Cerebellar nuclear complex (tissue), 1 donor: ENCODE measurements around the gene NHSL2.
"Not testable (repeated sequence)": the region's sequence is repeated elsewhere in the genome, so short reads cannot be mapped to it uniquely, and the experiment has no call there.

Source experiments
- DNase-seq, 2 experiments: peaks; one replicate each; lab custom pipeline; 2025; lab: John Stamatoyannopoulos, UW

NHSL2 gene

DNA sequence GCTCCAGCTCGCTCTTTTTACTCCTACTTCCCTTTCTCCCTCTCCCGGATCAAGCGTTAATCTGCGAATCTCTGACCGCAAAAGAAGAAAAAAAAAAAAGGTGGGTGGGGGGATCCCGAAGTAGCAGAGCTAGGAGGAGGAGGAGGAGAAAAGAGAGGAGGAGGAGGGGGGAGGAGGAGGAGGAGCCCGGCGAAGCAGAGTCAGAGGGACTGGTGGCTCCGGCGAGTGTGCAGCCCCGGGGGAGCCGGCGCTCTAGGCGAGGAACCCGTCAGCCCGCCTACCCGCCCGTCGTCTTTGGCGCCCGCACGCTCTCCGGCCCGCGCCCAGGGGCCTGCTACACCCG lies at the start of gene NHSL2:
NHSL2 (plus strand) TSS at position 203 of the 343 bp plus-strand sequence.
- no peak for DNase-seq

- DNase-seq: no peak
Observed at GRCh38 chrX:71867680-71868079, 43.0 kb upstream of the NHSL2 start.

DNA sequence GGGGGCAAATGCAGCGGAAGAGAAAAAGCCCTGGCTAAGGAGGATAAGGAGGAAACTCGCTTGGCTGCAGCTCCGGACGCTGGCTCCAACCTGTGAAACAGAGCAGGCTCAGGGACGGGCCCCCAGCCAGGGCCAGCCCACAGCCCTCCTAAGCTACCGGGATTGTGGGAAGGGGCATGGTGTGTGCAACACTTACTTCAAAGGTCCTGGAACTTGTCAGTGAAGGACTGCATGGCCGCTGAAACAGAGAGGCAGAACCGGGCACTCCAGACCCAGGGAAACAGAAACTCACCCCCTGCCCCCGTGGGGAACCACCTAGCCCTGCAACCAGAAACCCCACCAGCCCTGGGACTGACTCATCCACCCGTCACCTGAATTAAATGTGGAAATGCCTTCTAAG lies 41.1 kb upstream of the NHSL2 start:
- DNase-seq: not testable (repeated sequence)

- peak in 1 of 2 experiments; percentile 16 for DNase-seq
Observed at GRCh38 chrX:71870208-71871098, 40.2 kb upstream of the NHSL2 start.

DNA sequence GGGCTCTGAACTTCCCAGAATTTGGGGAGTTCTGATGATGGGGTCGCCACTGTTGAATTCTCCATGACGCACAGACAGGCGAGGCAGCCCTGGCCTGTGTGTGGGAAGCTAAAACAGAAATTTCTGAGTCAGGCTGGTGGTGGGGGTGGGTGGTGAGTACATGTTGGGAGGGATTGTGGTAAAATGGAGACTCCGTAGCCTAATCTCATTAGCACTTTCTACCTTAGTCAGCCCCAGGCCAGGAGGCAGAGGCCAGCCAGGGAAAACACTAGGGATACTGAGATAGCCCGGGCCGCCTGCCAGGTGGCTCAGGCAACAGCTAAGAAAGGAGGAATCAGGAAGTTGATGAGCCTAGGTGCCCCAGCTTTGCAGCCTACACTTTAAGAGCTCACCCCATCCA lies 39.3 kb upstream of the NHSL2 start:
- DNase-seq: no peak

GRCh38 chrX:71872542-71873458 lies 37.8 kb upstream of the NHSL2 start:
- DNase-seq: no peak

GRCh38 chrX:71873459-71873833 lies 37.2 kb upstream of the NHSL2 start:
- DNase-seq: no peak

GRCh38 chrX:71876841-71877240 lies 33.8 kb upstream of the NHSL2 start:
- not testable (repeated sequence) for DNase-seq

DNA sequence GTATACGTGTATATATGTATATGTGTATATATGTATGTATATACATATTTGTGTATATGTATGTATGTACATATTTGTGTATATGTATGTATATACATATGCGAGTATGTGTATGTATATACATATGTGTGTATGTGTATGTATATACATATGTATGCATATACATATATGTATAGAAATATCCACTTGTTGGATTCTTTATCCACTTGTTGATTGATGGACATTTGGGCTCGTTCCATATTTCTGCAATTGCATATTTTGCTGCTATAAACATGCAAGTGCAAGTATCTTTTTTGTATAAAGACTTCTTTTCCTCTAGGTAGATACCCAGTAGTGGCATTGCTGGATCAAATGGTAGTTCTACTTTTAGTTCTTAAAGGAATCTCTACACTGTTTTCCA lies 25.5 kb upstream of the NHSL2 start:
- no peak for DNase-seq

DNA sequence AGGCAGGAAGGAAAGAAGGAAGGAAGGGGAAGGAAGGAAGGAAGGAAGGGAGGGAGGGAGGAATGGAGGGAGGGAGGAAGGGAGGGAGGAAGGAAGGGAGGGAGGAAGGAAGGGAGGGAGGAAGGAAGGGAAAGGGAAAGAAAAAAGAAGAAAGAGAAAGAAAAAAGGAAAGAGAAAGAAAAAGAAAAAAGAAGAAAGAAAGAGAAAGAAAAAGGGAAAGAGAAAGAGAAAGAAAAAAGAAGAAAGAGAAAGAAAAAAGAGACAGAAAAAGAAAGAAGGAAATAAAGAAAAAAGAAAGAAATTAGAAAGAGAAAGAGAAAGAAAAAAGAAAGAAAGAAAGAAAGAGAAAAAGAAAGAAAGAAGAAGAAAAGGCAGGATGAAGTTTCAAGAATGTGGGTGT lies 15.0 kb upstream of the NHSL2 start:
- no peak for DNase-seq

GRCh38 chrX:71906144-71906543 lies 4.5 kb upstream of the NHSL2 start:
- DNase-seq: no peak

DNA sequence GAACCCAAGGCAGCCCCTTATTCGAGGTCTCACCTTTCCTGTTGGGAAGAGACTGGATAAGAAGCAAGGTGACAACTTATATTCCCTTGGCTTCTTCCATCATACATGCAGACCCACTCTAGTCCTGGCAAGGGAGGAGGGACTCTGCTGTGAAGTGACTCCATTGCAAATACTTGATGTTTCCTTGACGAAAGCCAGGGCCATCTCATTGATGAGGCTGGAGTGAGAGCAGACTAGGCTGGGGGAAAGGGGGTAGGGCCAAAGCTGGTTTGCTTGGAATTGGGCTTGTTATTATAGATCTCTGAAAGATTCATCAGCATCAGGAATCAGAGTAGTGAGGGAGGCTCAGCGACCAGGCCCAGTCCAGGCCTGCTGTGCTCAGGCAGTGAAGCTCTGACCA lies 2.3 kb upstream of the NHSL2 start:
- DNase-seq: no peak

DNA sequence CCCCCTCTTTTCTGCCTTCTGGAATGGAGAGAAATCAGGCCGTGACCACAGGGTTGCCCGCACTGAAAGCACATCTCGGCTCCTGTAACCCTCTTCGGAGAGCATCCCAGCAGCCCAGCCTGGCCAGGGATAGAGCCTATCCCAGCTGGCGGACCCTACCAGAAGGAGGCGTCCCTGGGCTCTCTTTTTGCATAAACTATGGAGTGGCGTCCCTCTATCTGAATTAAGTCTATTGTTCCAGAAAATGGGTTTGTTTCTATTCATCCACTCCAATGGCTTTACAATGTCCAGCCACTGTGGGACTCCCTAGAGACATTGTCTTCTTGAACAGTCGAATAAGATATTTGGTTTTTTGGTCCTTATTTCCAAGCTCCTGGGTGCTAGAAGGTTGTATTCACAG lies 689 bp upstream of the NHSL2 start:
- peak in 1 of 2 experiments; percentile 13 for DNase-seq

DNA sequence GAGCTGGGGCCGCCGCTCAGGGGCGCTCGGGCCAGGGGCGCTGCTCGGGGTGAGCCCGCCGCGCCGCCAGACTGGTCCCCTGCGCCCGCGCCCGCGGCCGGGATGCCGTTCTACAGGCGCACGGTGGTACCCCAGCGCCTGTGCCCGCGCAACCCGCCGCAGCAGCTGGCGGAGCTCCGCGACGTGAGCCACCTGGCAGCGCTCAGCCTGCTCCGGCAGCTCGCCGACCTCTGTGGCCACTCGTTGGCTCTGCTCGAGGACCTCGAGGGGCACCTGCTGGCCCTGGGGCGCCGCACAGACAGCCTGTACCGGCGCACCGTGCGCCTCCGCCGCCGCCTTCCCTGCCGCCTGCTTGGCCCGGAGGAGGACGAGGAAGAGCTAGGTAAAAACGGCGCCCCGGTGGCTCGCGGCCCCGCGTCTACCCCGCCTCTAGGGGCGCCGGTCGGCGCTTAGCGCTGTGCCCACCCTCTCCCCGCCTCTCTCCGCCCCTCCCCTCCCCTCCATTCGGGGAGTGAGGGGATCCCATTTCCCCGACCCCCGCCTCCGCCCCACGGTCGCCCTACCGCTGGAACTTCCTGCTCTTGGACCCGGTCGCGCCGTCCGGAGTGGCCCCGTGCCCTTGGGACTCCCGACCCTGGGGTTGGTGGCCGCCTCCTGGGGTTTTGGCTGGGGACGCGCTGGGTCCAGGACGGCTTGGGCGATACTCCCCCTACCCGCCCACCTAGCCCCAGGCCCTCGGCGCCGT lies 513 bp downstream of the NHSL2 start:
- no peak for DNase-seq

DNA sequence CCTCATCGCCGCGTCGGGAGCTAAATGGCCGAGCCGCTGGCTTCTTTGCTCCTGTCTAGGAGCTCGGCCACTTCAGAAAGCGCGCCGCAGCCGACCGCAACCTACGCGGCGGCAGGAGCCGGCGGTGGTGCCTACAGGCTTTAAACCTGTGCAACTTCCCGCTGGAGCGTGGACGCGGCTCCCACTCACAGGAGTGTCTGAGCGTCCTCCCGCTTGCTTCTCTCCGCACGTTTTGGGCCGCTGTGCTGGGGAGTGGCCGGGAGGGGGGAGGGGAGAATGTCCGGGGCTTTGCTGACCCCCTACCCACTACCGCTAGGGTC lies 1.0 kb downstream of the NHSL2 start:
- no peak for DNase-seq

- DNase-seq: no peak
Observed at GRCh38 chrX:71912156-71912555, 1.5 kb downstream of the NHSL2 start.

GRCh38 chrX:71913156-71913950 lies 2.7 kb downstream of the NHSL2 start:
- DNase-seq: peak; percentile 1 to 18

DNA sequence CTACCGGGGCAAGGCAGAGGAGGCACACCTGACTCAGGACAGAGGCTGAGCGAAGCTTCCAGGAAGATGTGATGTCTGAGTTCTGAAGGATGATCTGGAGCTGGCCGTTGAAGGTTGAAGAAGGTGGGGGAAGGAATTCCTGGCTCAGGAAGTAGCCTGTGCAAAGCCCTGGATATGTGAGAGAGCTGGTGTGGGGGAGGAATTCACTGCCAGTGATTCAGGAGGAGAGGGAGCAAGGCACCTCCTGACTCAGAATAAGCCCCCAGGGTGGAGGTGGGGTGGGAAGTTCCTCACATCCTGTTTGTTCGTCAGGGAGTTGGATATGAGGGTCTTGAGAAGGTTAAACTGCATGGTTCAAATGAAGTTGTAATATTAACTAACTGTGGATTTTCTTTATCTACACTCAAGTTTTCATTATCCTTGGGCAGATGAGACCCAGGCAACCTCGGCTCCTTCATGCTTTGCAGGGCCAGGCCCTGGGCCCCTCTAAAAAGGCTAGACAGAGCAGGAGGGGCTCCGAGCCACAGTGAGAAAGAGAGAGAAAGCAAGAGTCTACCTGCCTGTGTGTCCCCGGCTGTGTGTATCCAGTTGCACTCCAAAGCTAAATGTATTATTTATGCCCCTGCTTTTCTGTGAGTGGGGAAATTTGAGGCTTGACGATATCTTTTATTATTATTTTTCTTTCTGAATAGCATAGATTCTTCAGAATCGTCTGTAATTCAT lies 7.1 kb downstream of the NHSL2 start:
- no peak for DNase-seq

GRCh38 chrX:71919431-71919830 lies 8.8 kb downstream of the NHSL2 start:
- DNase-seq: no peak

GRCh38 chrX:71919886-71920285 lies 9.2 kb downstream of the NHSL2 start:
- DNase-seq: no peak

GRCh38 chrX:71922686-71923085 lies 12.0 kb downstream of the NHSL2 start:
- DNase-seq: no peak
